Activated CD4-positive, alpha-beta memory T cell treated with anti-CD3 and anti-CD28 coated beads for 36 hours (primary cell): ENCODE data around the gene SPSB4. TPM values are rescaled to one million over a fixed set of nuclear protein-coding genes. Genes with fewer than 3 reads are reported as not detected.

Experiments
- CTCF ChIA-PET: fragments of 350-600 bp; sonication (Branson Sonifier 250); formaldehyde crosslinking; loops from one replicate; lab custom pipeline; 2021; ENCODE audit warnings: antibody characterized with exemption, inconsistent platforms; lab: Charles Lee
- POLR2A ChIA-PET: fragments of 350-600 bp; sonication (Branson Sonifier 250); formaldehyde crosslinking; loops from one replicate; lab custom pipeline; 2021; ENCODE audit warnings: antibody characterized with exemption; lab: Charles Lee
- DNase-seq: peaks from one replicate; pipeline ENCODE4 v3.0.0-alpha.2; 2020
- H3K27ac Mint-ChIP-seq: one replicate; pipeline ENCODE4 v1.8.0; 2021; ENCODE audit warnings: mixed read lengths
- H3K27me3 Mint-ChIP-seq: one replicate; pipeline ENCODE4 v1.8.0; 2021; ENCODE audit warnings: mixed read lengths
- H3K36me3 Mint-ChIP-seq: one replicate; pipeline ENCODE4 v1.8.0; 2021; ENCODE audit warnings: mixed read lengths
- H3K4me1 Mint-ChIP-seq: one replicate; pipeline ENCODE4 v1.8.0; 2021; ENCODE audit warnings: low read depth, mixed read lengths
- H3K4me3 Mint-ChIP-seq: one replicate; pipeline ENCODE4 v1.8.0; 2021; ENCODE audit warnings: mild to moderate bottlenecking, mixed read lengths
- H3K9me3 Mint-ChIP-seq: one replicate; pipeline ENCODE4 v1.8.0; 2021; ENCODE audit warnings: mixed read lengths
- intact Hi-C: fragments of 100-400 bp; cut with micrococcal nuclease; formaldehyde crosslinking; loops from one replicate; pipeline ENCODE4 v1.15.1; 2023
- total RNA-seq, 2 experiments: library from RNA; stranded (reverse); gene quantifications; one replicate each; pipeline ENCODE4 v1.2.3, GENCODE V29; 2021

SPSB4 gene
- total RNA-seq, 2 experiments from 2014 or later = not detected

- H3K4me1 Mint-ChIP-seq = peaks cover 13% of the 10 kb centered on the region
- CTCF ChIA-PET = interaction anchor here (0.6 to 2.7 kb wide), 17 partner anchors 8 to 1763 kb away, joined by 3 to 33 read pairs (median 8); partner anchors contain the start of gene PXYLP1
- H3K9me3 Mint-ChIP-seq = no peaks in the 10 kb centered on the region
- intact Hi-C loops = loop anchor here (5.0 kb wide), 1 partner anchor 84 kb away; no protein-coding TSS in a partner anchor
- POLR2A ChIA-PET = no interaction called here
- peaks cover 3% of the 10 kb centered on the region for H3K27me3 Mint-ChIP-seq
- no peaks in the 10 kb centered on the region for H3K36me3 Mint-ChIP-seq
- H3K4me3 Mint-ChIP-seq = no peak overlapping the region
- H3K27ac Mint-ChIP-seq = no peak overlapping the region
- no peak for DNase-seq
Observed at GRCh38 chr3:141191097-141191749, 140.1 kb downstream of the SPSB4 start.

- POLR2A ChIA-PET = no interaction called here
- Mint-ChIP-seq H3K4me3 (no peak overlapping the region), H3K27ac (no peak overlapping the region), H3K36me3 (no peaks in the 10 kb centered on the region), H3K9me3 (no peaks in the 10 kb centered on the region), H3K4me1 (peaks cover 13% of the 10 kb centered on the region), H3K27me3 (peaks cover 7% of the 10 kb centered on the region)
- intact Hi-C loops = loop anchor here (1.0 to 5.0 kb wide), 5 partner anchors 85 to 294 kb away; partner anchors contain the start of gene SLC25A36
- CTCF ChIA-PET = interaction anchor here (0.6 to 2.7 kb wide), 24 partner anchors 9 to 1764 kb away, joined by 3 to 33 read pairs (median 5); partner anchors contain the start of genes PXYLP1 and SPSB4
- DNase-seq = peak; percentile 98
Observed at GRCh38 chr3:141192345-141192744, 141.2 kb downstream of the SPSB4 start.

DNA sequence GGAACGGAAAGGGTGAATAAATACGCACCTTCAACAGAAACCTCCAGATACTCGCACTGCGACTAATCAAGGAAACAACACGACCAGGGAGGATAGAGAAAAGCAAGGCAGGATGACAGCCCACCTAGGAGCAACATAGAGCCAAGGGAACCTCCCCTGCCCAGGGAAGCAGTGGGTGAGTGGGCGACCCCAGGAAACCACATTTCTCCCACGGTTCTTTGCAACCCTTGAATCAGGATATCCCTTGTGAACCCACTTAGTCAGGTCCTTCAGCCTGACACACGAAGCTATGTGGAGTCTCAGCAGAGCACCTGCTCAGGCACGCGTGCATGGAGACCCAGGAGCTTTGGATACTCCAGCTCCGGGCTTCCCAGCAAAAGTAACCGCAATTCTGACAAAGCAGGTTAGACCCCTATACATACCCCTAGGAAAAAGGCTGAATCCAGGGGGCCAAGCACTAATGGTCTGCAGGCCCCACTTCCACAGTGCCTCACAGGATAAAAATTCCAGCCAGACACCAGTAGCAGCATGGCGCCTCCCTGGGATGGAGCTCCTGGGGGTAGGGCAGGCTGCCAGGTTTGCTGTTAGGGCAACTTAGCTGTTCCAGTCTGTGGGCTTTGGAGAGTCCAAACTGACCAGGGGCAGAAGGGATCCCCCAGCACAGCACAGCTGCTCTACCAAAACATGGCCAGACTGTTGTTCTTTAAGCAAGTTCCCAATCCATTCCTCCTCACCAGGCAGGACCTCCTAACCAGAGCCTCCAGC is 142.1 kb downstream of the SPSB4 start:
- no peak overlapping the region for H3K27ac Mint-ChIP-seq
- CTCF ChIA-PET = interaction anchor here (0.6 to 2.7 kb wide), 11 partner anchors 9 to 297 kb away, joined by 3 to 33 read pairs (median 4); partner anchors contain the start of gene PXYLP1
- intact Hi-C loops = loop anchor here (5.0 kb wide), 1 partner anchor 86 kb away; no protein-coding TSS in a partner anchor
- no peaks in the 10 kb centered on the region for H3K9me3 Mint-ChIP-seq
- peaks cover 7% of the 10 kb centered on the region for H3K27me3 Mint-ChIP-seq
- no peak for DNase-seq
- no peak overlapping the region for H3K4me3 Mint-ChIP-seq
- POLR2A ChIA-PET = no interaction called here
- peaks cover 13% of the 10 kb centered on the region for H3K4me1 Mint-ChIP-seq
- no peaks in the 10 kb centered on the region for H3K36me3 Mint-ChIP-seq

Other genes starting within 250 kb of the SPSB4 start
- 10 to 100 TPM; 44.7 to 56.5 TPM for gene SLC25A36, start 109.5 kb upstream of the SPSB4 start, total RNA-seq
- gene PXYLP1, start 180.5 kb downstream of the SPSB4 start, total RNA-seq = 10 to 100 TPM in 1 of 2 experiments, 1 to 10 TPM in 1; 9.0 to 11.6 TPM